ENCODE data around the gene VAV2.

Gene VAV2

DNA sequence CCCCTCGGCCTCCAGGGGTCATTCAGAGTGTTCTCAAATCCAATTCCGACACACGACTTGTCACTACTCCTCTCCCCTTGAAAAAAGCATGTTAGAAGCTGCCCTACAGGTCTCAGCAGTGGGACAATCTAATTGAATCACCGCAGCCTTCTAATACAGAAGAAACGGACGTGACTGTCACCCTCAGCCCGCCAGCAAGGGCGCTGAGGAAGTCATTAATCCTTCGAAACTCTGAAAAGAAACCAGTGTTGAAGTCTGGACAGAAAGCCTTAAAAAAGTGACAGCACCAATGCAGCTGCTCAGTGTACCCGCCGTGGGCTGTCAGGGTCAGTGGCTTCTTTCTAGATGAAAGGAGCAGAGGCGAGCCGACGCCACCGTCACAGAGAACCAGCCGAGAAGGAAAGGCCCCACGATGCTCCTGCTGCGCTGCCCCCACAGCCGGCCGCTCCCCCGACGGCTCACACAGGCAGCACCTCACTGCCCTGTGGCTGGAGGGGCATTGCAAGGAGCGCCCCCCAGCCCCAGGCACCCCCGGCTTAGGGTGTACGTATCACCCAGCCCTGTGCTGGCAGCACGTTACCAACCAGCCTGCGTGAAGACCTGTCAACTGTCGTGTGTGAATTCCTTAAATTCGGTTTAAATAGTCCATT is 38.8 kb upstream of the VAV2 start:
- H3K4me3 ChIP-seq (ENCODE audit: low read depth, low read length): no peak overlapping the region
- TF ChIP-seq, protein P1, sequence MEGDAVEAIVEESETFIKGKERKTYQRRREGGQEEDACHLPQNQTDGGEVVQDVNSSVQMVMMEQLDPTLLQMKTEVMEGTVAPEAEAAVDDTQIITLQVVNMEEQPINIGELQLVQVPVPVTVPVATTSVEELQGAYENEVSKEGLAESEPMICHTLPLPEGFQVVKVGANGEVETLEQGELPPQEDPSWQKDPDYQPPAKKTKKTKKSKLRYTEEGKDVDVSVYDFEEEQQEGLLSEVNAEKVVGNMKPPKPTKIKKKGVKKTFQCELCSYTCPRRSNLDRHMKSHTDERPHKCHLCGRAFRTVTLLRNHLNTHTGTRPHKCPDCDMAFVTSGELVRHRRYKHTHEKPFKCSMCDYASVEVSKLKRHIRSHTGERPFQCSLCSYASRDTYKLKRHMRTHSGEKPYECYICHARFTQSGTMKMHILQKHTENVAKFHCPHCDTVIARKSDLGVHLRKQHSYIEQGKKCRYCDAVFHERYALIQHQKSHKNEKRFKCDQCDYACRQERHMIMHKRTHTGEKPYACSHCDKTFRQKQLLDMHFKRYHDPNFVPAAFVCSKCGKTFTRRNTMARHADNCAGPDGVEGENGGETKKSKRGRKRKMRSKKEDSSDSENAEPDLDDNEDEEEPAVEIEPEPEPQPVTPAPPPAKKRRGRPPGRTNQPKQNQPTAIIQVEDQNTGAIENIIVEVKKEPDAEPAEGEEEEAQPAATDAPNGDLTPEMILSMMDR (IDR thresholded peaks at IDR 0.05; ENCODE audit: low read depth, low read length): no peak

- no peak overlapping the region for H3K4me3 ChIP-seq (ENCODE audit: low read depth, low read length)
- TF ChIP-seq, protein P1 (IDR thresholded peaks at IDR 0.05; ENCODE audit: low read depth, low read length): no peak
These were observed 37.4 kb upstream of the VAV2 start for GRCh38 chr9:134029248-134030226.

GRCh38 chr9:134028575-134029247 is 36.6 kb upstream of the VAV2 start:
- H3K4me3 ChIP-seq (ENCODE audit: low read depth, low read length): no peak overlapping the region
- TF ChIP-seq, protein P1 (IDR thresholded peaks at IDR 0.05; ENCODE audit: low read depth, low read length): no peak

GRCh38 chr9:134028076-134028475 is 36.0 kb upstream of the VAV2 start:
- H3K4me3 ChIP-seq (ENCODE audit: low read depth, low read length): no peak overlapping the region
- TF ChIP-seq, protein P1 (IDR thresholded peaks at IDR 0.05; ENCODE audit: low read depth, low read length): no peak

DNA sequence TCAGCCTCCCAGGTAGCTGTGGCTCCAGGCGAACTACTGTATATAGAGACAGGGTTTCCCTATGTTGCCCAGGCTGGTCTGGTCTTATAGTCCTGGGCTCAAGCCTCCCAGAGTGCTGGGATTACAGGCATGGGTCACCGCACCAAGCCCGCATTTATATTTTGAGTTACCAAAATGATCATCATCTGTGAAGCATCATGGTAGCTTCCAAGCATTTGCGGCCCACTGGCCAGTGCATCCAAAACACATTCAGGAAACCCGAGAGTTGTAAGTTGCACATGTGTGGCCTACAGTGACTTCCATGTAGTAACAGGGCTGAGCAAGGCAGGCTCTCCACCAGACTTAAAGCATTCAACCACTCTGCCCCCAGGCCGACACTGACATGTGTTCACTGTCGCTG is 35.4 kb upstream of the VAV2 start:
- TF ChIP-seq, protein P1 (IDR thresholded peaks at IDR 0.05; ENCODE audit: low read depth, low read length): no peak

GRCh38 chr9:134026981-134027380 is 34.9 kb upstream of the VAV2 start:
- H3K4me3 ChIP-seq (ENCODE audit: low read depth, low read length): no peak overlapping the region
- TF ChIP-seq, protein P1 (IDR thresholded peaks at IDR 0.05; ENCODE audit: low read depth, low read length): no peak

More for the DNA sequence above, 35.4 kb upstream of the VAV2 start:
- H3K4me3 ChIP-seq (ENCODE audit: low read depth, low read length): no peak overlapping the region
